ENCODE measurements around the gene TAF10.

The TAF10 gene

GRCh38 chr11:6607190-6607795 is 4.7 kb downstream of the TAF10 start:
- DNase-seq (ENCODE audit: low read depth) = no peak

GRCh38 chr11:6606471-6607189 is 5.4 kb downstream of the TAF10 start:
- DNase-seq (ENCODE audit: low read depth) = peak; percentile 89

DNA sequence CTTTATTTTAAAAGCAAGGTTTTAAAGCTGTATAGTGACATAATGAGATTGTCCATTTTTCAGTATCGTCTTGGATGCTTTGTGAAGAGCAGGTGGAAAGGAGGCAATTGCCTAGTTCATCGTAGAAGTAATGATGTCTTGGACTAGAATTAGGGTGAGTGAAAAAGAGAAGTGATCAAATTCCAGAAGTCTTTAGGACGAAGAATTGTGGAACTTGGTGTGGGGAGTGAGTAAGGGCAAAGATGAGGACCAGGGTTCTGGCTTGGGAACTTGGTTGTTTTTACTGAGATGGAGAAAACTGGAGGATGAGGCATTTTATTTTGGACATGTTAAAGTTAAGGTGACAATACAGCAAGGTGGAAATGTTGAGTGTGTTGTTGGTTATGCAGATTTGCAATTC is 7.2 kb downstream of the TAF10 start:
- no peak for DNase-seq (ENCODE audit: low read depth)

GRCh38 chr11:6604081-6604626 is 7.9 kb downstream of the TAF10 start:
- DNase-seq (ENCODE audit: low read depth) = no peak

DNA sequence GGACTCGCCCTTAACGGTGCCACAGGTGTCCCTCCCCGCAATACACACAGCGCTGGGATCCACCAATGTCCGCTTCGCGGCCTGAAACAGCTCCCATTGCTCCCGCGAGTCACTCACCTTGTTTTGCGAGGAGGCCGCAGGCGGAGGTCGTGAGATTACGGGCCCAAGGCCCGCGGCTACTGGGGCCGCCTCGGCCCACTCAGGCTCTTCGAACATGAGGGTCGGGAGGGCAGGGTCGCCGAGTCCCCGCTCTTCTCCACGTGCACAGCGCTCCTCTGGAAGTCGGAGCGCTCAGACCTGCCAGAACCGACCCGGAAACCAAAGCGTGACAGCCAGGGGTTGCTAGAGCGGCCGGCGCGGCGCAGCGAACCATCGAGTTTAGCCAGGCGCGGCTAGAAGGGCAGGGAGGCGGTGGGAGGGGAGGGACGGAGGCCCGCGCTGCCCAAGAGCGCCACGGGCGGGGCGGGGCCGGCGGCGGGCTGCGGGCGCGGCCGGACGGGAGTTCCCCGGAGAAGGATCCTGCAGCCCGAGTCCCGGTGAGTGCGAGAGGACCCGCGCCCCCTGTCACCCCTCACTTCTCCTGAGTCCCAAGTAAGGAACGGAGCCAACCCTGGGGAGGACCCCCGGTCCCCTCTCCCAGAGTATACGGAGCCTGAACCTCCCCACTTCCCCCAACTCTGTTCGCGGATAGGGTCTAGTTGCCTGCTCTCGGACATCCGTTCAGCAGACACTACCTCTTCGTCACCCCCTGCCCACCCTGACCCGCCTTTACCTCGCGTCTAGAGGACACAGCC is 8.5 kb downstream of the TAF10 start, which contains the start of the genes ILK and RRP8:
Gene ILK (plus strand): TSS at position 488 of the 794 bp plus-strand sequence. CDS start 498 bp downstream, outside the sequence.
Gene RRP8 (minus strand): TSS at position 330 of the 794 bp plus-strand sequence. CDS start 114 bp downstream, at position 216.
- DNase-seq (ENCODE audit: low read depth) = peak; percentile 68

DNA sequence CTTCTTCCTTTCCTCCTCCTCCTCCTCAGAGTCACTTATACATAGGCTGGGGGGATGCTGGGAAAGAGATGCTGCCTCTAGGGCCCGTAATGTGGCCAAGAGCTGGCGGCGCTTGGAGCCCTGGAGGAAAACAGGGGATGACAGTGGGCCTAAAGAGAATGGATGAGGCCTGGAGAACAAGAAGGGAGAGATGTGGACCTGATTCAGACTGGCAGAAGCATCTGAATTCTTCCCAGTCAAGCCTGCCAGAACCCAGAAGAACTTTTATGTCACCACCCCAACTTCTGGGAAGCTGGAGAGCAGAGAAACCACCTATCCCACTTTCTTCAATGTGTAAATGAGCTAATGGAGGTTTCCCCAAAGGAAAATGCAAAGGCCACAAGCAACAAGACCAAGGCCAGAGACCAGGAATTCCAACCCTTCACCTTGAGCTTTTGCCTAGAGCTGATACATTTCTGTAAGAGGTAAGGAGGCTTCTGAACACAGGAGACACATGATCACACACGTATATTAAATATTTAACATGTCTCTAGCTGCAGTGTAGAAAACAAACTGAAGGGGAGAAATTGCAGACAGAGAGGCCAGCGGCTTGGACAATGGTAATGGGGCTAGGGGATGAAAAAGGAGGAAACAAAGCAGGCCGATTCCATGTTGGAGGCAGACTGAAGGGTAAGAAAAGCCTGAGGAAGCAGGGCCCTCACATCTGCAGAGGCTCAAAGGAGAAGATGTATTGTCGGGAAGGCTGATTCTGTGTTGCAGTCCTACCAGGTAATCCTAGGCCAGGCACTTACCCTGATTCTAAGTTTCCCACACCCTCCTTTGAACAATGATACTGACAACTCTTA is 9.7 kb downstream of the TAF10 start:
- DNase-seq (ENCODE audit: low read depth) = no peak

- no peak for DNase-seq (ENCODE audit: low read depth)
Observed at GRCh38 chr11:6601041-6601461, 11.0 kb downstream of the TAF10 start.

DNA sequence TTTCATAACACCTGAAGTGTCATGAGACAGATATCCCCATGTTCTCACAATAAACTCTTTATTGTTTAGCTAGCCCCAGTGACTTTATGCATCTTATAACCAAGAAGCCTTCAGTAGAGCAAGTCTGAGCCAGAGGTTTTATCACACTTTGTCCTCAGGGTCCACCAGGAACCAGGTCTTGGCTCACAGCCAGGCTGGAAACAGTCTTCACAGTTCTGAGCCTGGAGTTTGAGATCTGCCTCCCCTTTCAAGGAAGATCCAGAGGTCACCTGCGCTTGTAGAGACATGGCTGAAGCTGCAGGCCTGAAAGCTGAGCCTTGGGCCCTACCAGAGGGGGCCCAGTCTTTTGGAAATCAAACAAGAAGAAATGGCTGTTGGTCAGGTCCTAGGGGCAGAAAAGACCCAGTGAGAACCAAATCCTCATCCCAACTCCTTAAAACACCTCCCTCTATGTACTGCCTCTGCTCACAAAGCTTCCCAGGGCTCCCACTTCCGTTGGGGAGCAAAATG is 12.1 kb downstream of the TAF10 start:
- DNase-seq (ENCODE audit: low read depth) = no peak

- no peak for DNase-seq (ENCODE audit: low read depth)
Observed at GRCh38 chr11:6599449-6599848, 12.6 kb downstream of the TAF10 start.

- no peak for DNase-seq (ENCODE audit: low read depth)
Observed at GRCh38 chr11:6598555-6598954, 13.5 kb downstream of the TAF10 start.

DNA sequence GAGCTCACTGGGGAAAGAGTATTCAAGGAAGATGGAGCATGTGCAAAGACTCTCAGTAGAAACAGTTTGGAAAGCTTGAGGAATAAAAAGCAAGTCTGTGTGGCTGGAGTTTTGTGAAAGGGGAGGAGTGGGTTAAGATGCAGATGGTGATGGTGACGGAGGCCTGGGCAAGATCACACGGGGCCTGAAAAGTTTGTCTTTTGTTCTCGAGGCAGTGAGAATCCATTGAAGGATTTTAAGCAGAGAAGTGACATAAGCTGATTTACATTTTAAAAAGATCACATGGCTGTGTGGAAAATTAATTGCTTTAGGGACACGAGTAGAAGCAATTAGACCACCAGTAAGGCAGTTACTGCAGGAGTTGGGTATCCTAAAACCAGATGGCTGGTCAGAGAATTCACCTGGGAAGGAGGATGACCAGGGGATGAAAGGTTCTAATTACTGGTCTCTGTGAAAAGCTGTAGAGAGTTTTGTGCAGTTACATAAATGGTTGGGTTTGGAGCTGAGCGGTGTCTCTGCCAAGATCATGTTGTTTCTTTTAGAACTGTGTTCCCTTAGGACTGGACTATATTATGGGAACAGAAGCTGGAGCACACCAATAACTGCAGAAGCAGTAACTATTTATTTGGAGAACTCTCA is 15.7 kb downstream of the TAF10 start:
- no peak for DNase-seq (ENCODE audit: low read depth)

DNA sequence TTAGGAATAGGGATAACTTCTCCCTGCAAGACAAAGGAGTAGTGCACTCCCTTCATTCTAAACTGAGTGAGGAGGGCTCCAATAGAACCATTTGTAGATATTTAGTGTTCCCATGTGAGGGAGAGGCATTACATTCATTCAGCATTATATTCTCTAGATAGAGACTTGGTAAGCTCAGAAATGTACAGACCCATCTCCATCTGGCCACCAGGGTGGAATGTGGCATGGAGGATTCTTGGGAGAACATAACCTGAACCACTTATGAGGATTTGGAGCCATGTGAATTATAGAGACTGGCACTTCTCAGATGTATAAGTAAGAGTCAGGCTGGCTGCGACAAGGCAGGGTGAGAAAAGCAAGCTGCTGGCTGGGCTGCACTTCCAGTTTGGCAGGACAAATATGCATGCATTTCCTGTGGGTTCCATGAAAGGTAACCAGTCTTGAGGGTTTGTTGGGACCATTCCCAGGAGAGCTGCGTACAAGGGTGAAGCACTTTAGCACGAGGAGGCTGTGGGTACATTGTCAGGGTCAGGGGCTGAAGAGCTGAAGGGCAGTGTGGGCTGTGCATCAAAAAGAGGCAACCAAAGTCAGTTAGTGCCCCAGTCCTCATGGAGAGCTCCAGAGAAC is 17.8 kb downstream of the TAF10 start:
- no peak for DNase-seq (ENCODE audit: low read depth)

DNA sequence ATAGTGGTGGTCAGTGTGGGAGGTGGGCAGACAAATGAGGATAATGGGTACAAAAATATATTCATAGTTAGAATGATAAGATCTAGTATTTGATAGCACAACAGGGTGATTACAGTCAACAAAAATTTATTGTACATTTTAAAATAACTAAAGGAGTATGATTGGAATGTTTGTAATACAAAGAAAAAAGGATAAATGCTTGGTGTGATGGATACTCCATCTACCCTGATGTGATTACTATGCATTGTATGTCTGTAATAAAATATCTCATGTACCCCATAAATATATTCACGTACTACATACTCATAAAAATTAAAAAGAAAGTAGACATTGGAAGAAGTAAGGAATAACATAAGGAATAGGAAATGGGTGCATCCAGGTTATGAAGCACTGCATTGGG is 24.0 kb downstream of the TAF10 start:
- no peak for DNase-seq (ENCODE audit: low read depth)

DNA sequence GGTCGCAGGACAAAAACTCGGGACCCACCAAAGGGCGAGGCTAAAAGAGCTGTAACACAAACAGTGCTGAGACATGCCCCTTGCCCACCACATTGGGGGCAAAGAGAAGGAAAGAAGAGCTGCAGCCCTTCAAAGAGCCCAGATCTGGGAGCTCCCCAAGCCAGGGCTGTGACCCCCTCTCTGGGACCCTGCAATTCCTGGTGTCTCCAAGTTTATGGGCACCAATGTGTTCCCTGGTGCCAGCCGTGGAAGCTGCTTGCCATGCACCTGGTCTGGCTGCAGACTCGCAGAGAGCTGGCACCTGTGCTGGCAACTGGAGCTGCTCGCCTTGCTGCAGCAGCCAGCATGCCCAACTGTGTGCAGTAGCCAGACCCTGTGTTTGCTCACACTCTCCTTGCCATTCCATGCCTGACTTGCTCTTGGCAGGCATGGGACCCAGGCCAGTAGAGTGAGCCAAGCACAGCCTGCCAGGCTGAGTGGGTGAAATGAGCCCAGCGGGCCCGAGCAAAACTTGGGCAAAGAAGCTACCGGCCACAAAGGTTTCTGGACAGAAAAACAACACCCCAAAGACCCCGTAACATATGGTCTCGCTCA is 24.6 kb downstream of the TAF10 start:
- DNase-seq (ENCODE audit: low read depth) = no peak

- no peak for DNase-seq (ENCODE audit: low read depth)
Observed at GRCh38 chr11:6586434-6587359, 25.3 kb downstream of the TAF10 start.

DNA sequence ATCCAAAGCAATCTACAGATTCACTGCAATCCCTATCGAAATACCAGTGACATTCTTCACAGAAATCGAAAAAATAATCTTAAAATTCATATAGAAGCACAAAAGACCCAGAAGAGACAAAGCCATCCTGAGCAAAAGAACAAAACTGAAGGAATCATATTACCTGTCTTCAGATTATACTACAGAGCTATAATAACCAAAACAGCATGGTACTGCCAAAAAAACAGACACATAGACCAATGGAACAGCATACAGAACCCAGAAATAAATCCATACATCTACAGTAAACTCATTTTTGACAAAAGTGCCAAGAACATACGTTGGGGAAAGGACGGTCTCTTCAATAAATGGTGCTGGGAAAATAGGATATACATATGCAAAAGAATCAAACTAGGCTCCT is 27.5 kb downstream of the TAF10 start:
- DNase-seq (ENCODE audit: low read depth) = no peak

DNA sequence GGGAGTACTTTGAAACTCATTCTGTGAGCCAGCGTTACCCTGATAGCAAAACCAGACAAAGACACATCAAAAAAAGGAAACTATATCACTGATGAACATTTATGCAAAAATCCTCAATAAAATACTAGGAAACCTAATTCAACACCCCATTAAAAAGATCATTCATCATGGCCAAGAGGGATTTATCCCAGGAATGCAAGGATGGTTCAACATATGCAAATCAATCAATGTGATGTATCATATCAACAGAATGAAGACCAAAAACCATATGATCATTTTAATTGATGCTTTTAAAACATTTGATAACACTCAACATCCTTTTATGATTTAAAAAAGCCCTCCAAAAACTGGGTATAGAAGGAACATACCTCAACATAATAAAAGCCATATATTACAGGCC is 28.4 kb downstream of the TAF10 start:
- no peak for DNase-seq (ENCODE audit: low read depth)

GRCh38 chr11:6579681-6580080 is 32.3 kb downstream of the TAF10 start:
- no peak for DNase-seq (ENCODE audit: low read depth)

DNA sequence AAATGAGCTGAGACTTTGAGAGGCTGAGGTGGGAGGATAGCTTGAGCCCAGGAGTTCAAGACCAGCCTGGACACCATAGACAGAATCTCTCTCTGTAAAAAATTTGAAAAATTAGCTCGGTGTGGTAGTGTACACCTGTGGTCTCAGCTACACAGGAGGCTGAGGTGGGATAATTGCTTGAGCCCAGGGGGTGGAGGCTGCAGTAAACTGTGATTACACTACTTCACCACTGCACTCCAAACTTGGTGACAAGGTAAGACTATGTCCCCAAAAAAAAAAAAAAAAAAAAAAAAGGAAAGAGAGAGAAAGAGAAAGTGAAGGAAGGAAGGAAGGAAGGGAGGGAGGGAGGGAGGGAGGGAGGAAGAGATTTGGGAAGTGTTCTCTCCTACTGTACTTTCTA is 33.9 kb downstream of the TAF10 start:
- no peak for DNase-seq (ENCODE audit: low read depth)
